Activated CD8-positive, alpha-beta T cell treated with anti-CD3 and anti-CD28 coated beads for 36 hours (primary cell): ENCODE results near the gene PLD5. TPM values are rescaled to one million over a fixed set of nuclear protein-coding genes. Genes with fewer than 3 reads are reported as not detected.
"Not testable (repeated sequence)": the region's sequence is repeated elsewhere in the genome, so short reads cannot be mapped to it uniquely, and the experiment has no call there.

Experiments used
- ATAC-seq: fragments of 200-7000 bp; cut with Tn5 transposase; one replicate; pipeline ENCODE4 v1.10.0; 2021; ENCODE audit warnings: mild to moderate bottlenecking, moderate library complexity
- CTCF ChIA-PET: fragments of 350-600 bp; sonication (Branson Sonifier 250); formaldehyde crosslinking; loops from one replicate; lab custom pipeline; 2021; ENCODE audit warnings: antibody characterized with exemption; lab: Charles Lee
- POLR2A ChIA-PET: fragments of 350-600 bp; sonication (Branson Sonifier 250); formaldehyde crosslinking; loops from one replicate; lab custom pipeline; 2021; ENCODE audit warnings: antibody characterized with exemption; lab: Charles Lee
- DNase-seq: peaks from one replicate; pipeline ENCODE4 v3.0.0-alpha.2; 2020
- H3K27ac Mint-ChIP-seq: one replicate; pipeline ENCODE4 v1.8.0; 2021; ENCODE audit warnings: mild to moderate bottlenecking, mixed read lengths
- H3K27me3 Mint-ChIP-seq: one replicate; pipeline ENCODE4 v1.8.0; 2021; ENCODE audit warnings: mixed read lengths
- H3K36me3 Mint-ChIP-seq: one replicate; pipeline ENCODE4 v1.8.0; 2021; ENCODE audit warnings: low read depth, mixed read lengths
- H3K4me1 Mint-ChIP-seq: one replicate; pipeline ENCODE4 v1.8.0; 2021; ENCODE audit warnings: low read depth, mixed read lengths
- H3K4me3 Mint-ChIP-seq: one replicate; pipeline ENCODE4 v1.8.0; 2021; ENCODE audit warnings: mild to moderate bottlenecking, moderate library complexity, mixed read lengths
- H3K9me3 Mint-ChIP-seq: one replicate; pipeline ENCODE4 v1.8.0; 2021; ENCODE audit warnings: mixed read lengths
- CTCF ChIP-seq: fragments of 200-600 bp; IDR thresholded peaks from one replicate; pipeline ENCODE4 v1.8.0; 2022; ENCODE audit warnings: antibody characterized with exemption, mild to moderate bottlenecking
- intact Hi-C: fragments of 100-400 bp; cut with micrococcal nuclease; formaldehyde crosslinking; loops from one replicate; pipeline ENCODE4 v1.10.0; 2022
- total RNA-seq, 2 experiments: library from RNA; stranded (reverse); gene quantifications; one replicate each; pipeline ENCODE4 v1.2.3, GENCODE V29; 2021

The PLD5 gene
- total RNA-seq, 2 experiments from 2014 or later, result not detected

- ChIA-PET CTCF (no interaction called here), POLR2A (interaction anchor here (0.6 to 0.7 kb wide), 2 partner anchors 39 to 80 kb away, joined by 3 to 4 read pairs; no protein-coding TSS in a partner anchor)
- intact Hi-C loops, result no loop called here
- Mint-ChIP-seq H3K9me3 (peaks cover 1% of the 10 kb centered on the region), H3K36me3 (no peaks in the 10 kb centered on the region), H3K4me3 (no peak overlapping the region), H3K4me1 (no peaks in the 10 kb centered on the region), H3K27ac (no peak overlapping the region), H3K27me3 (peaks cover 2% of the 10 kb centered on the region)
- no peak for TF ChIP-seq CTCF
- no peak for DNase-seq
- ATAC-seq, result no peak
These were observed 395.5 kb downstream of the PLD5 start for GRCh38 chr1:242128951-242129502.

DNA sequence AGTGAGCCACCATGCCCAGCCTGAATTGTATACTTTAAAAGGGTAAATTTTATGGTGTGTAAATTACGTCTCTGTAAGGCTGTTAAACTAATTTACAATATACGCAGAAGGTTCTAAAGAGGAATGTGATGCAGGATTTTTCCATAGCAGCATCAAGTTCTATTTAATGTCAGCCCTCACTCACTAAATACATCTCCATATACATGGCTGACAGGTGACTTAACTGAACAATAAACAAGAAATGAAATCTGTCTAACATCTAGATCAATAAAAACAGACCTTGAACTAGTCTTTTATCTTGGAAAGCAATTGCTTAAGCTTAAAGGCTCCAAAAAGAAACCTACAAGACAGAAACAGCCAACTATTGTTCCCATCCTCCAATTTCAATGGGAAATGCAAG is 404.1 kb downstream of the PLD5 start:
- H3K4me3 Mint-ChIP-seq, result no peak overlapping the region
- no peak overlapping the region for H3K27ac Mint-ChIP-seq
- CTCF ChIA-PET, result no interaction called here

GRCh38 chr1:242100921-242101320 is 423.6 kb downstream of the PLD5 start:
- intact Hi-C loops, result no loop called here
- Mint-ChIP-seq H3K36me3 (no peaks in the 10 kb centered on the region), H3K27ac (no peak overlapping the region), H3K4me1 (no peaks in the 10 kb centered on the region), H3K27me3 (peaks cover 4% of the 10 kb centered on the region), H3K4me3 (no peak overlapping the region), H3K9me3 (no peaks in the 10 kb centered on the region)
- DNase-seq (no peak), ATAC-seq (no peak)
- ChIA-PET POLR2A (no interaction called here), CTCF (no interaction called here)
- TF ChIP-seq CTCF, result no peak

More for the DNA sequence above, 404.1 kb downstream of the PLD5 start:
- H3K36me3 Mint-ChIP-seq, result no peaks in the 10 kb centered on the region
- H3K27me3 Mint-ChIP-seq, result no peaks in the 10 kb centered on the region
- DNase-seq, result no peak
- H3K9me3 Mint-ChIP-seq, result no peaks in the 10 kb centered on the region
- no peak for ATAC-seq
- intact Hi-C loops, result no loop called here
- POLR2A ChIA-PET, result no interaction called here
- TF ChIP-seq CTCF, result no peak
- no peaks in the 10 kb centered on the region for H3K4me1 Mint-ChIP-seq

GRCh38 chr1:242097283-242097682 is 427.2 kb downstream of the PLD5 start:
- H3K27me3 Mint-ChIP-seq, POLR2A ChIA-PET, H3K4me3 Mint-ChIP-seq, ATAC-seq, H3K4me1 Mint-ChIP-seq, DNase-seq, intact Hi-C loops, H3K9me3 Mint-ChIP-seq, H3K27ac Mint-ChIP-seq, CTCF ChIA-PET, H3K36me3 Mint-ChIP-seq: not testable (repeated sequence)

GRCh38 chr1:242093116-242093515 is 431.4 kb downstream of the PLD5 start:
- Mint-ChIP-seq H3K27ac (no peak overlapping the region), H3K27me3 (peaks cover under 1% of the 10 kb centered on the region), H3K36me3 (no peaks in the 10 kb centered on the region), H3K4me1 (no peaks in the 10 kb centered on the region), H3K9me3 (no peaks in the 10 kb centered on the region), H3K4me3 (no peak overlapping the region)
- ChIA-PET CTCF (no interaction called here), POLR2A (no interaction called here)
- TF ChIP-seq CTCF, result no peak
- DNase-seq (no peak), ATAC-seq (no peak)
- intact Hi-C loops, result no loop called here
